ENCODE results near the gene ANKRD24.

- TF ChIP-seq POLR2A (IDR thresholded peaks at IDR 0.05; ENCODE audit: low read length) = no peak
- TF ChIP-seq GATA1 (IDR thresholded peaks at IDR 0.05; ENCODE audit: low read depth, low read length) = no peak
These were observed 2.3 kb downstream of the ANKRD24 start for GRCh38 chr19:4184718-4185352.

Data from erythroblast (primary cell).